HUDEP-2 (cell line): ENCODE results near the gene CACNA2D4.

Experiments
- DNase-seq, 76 experiments: peaks; one replicate each; lab custom pipeline; 2025; ENCODE audit not compliant: unreplicated experiment in 76 of 76; lab: John Stamatoyannopoulos, UW

CACNA2D4 gene

GRCh38 chr12:1873531-1874510 lies 44.6 kb downstream of the CACNA2D4 start:
- DNase-seq, result no peak

GRCh38 chr12:1872448-1872847 lies 46.0 kb downstream of the CACNA2D4 start:
- DNase-seq, result no peak

- no peak for DNase-seq
Measured at GRCh38 chr12:1872001-1872400, 46.5 kb downstream of the CACNA2D4 start.

GRCh38 chr12:1870998-1871917 lies 47.2 kb downstream of the CACNA2D4 start:
- no peak for DNase-seq

- DNase-seq, result no peak
Measured at GRCh38 chr12:1870086-1870485, 48.4 kb downstream of the CACNA2D4 start.

- DNase-seq, result no peak
Measured at GRCh38 chr12:1869145-1869544, 49.3 kb downstream of the CACNA2D4 start.

GRCh38 chr12:1865284-1865866 lies 53.1 kb downstream of the CACNA2D4 start:
- DNase-seq, result no peak

GRCh38 chr12:1864867-1865266 lies 53.6 kb downstream of the CACNA2D4 start:
- DNase-seq, result no peak

- no peak for DNase-seq
Measured at GRCh38 chr12:1864456-1864855, 54.0 kb downstream of the CACNA2D4 start.

- DNase-seq, result no peak
Measured at GRCh38 chr12:1863823-1864222, 54.6 kb downstream of the CACNA2D4 start.

GRCh38 chr12:1862973-1863372 lies 55.5 kb downstream of the CACNA2D4 start:
- no peak for DNase-seq

GRCh38 chr12:1859643-1860042 lies 58.8 kb downstream of the CACNA2D4 start:
- DNase-seq, result no peak

- no peak for DNase-seq
Measured at GRCh38 chr12:1858456-1858855, 60.0 kb downstream of the CACNA2D4 start.

GRCh38 chr12:1857821-1858220 lies 60.6 kb downstream of the CACNA2D4 start:
- DNase-seq, result no peak

- no peak for DNase-seq
Measured at GRCh38 chr12:1857086-1857485, 61.4 kb downstream of the CACNA2D4 start.

GRCh38 chr12:1855241-1855640 lies 63.2 kb downstream of the CACNA2D4 start:
- peak in 1 of 76 experiments; percentile 3 for DNase-seq

- no peak for DNase-seq
Measured at GRCh38 chr12:1853716-1854115, 64.7 kb downstream of the CACNA2D4 start.

GRCh38 chr12:1852076-1852475 lies 66.4 kb downstream of the CACNA2D4 start:
- DNase-seq, result no peak

- peak in 1 of 76 experiments; percentile 7 for DNase-seq
Measured at GRCh38 chr12:1851151-1851701, 67.2 kb downstream of the CACNA2D4 start.

GRCh38 chr12:1848745-1849144 lies 69.7 kb downstream of the CACNA2D4 start:
- no peak for DNase-seq

- no peak for DNase-seq
Measured at GRCh38 chr12:1848146-1848545, 70.3 kb downstream of the CACNA2D4 start.
